SH-SY5Y (cell line): ENCODE results near the gene PTPRM.

Source experiments
- GATA2 ChIP-seq: IDR thresholded peaks from 2 replicates; pipeline ENCODE4 v1.6.1; 2011; ENCODE audit warnings: mild to moderate bottlenecking, low read depth, low read length
- GATA3 ChIP-seq: IDR thresholded peaks from 2 replicates; pipeline ENCODE4 v1.6.1; 2011; ENCODE audit warnings: low read depth, mild to moderate bottlenecking, low read length, moderate library complexity

The PTPRM gene

DNA sequence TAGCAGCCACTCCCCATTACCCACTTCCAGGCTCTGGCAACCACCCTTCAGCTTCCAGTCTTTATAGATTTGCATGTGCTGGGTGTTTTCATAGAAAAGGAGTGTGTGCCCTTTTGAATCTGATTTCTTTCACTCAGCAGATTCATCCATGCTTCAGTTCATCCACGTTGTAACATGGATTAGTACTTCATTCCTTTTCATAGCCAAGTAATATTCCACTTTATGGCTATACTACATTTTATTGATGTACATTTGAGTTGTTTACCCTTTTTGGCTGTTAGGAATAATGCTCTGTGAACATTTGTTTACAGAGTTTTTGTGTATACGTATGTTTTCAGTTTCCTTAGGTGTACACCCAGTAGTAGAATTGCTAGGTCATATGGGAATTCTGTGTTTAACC lies 836.6 kb downstream of the PTPRM start:
- TF ChIP-seq GATA3 (no peak), GATA2 (no peak)

DNA sequence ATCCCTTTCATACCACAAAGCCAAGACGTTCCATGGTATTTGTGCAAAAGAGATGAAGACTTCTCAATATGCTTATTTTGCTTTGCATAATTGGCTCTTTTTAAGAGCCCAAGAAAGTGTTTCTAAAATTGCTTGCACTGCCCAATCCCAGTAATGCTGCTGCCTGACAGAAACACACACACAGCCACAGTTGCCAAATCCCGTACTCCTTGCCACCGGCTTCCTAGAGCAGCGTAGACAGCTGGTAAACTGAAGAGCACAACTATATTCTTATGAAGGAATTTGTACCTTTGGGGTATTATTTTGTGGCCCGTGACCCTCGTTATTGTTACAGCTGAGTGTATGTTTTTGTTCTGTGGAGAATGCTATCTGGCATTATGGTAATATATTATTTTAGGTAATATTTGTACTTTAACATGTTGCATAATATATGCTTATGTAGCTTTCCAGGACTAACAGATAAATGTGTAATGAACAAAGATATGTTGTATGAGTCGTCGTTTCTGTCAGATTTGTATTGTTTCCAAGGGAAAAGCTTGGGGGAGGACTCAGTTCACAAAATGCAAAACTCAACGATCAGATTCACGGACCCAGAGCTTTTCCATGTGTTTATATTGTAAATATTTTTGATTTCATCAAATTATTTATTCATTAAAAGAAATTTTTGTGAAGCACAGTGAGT lies 839.2 kb downstream of the PTPRM start:
- no peak for TF ChIP-seq GATA3
- TF ChIP-seq GATA2, result no peak

DNA sequence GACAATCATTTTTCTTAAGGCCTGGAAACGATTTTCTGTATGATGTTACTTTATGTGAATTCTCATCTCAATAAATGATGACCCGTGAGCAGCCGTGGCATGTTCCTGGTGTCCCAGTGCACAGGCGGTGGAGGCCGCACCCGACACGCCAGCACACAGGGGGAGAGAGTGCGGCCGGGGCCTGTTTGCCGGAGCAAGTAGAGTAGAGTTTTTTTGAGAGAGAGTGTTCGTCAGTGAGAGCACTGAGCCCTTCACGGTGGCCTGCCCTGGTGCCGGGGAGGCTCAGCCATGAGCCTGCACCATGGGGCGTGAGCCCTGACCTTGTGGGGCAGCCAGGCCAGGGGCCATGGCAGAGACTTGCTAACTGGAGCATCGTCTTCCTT lies 839.7 kb downstream of the PTPRM start:
- TF ChIP-seq GATA3 (no peak), GATA2 (no peak)

DNA sequence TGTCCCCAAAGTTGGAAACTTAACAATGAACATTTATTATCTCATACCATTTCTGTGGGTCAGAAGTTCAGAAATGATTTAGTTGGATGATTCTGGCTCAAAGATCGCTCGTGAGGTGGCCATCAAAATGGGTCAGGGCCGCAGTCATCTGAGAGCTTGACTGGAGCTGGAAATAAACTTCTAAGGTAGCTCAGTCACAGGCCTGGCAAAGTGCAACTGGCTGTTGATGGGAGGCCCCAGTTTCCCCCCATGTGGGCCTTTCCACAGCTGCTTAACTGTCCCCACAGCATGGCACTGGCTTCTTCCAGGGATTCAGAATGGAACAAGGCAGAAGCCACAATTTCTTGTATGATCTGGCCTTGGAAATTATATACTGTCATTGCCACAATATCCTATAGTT lies 842.0 kb downstream of the PTPRM start:
- TF ChIP-seq GATA3 (no peak), GATA2 (no peak)

DNA sequence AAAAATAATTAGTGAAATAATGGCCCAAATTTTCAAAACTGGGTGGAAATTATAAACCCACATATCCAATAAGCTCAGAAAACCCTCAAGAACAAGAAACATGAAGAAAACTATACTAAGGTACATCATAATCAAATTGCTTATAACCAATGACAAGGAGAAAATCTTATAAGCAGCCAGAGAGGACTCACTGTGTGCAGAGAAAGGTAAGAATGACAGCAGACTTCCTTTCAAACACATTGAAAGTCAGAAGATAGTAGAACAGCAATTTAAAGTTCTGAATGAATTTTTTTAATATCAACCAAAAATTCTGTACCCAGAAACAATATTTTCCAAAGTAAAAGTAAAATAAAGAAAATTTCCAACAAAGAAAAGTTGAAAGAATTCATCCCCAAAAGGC lies 844.4 kb downstream of the PTPRM start:
- TF ChIP-seq GATA2 (no peak), GATA3 (no peak)

DNA sequence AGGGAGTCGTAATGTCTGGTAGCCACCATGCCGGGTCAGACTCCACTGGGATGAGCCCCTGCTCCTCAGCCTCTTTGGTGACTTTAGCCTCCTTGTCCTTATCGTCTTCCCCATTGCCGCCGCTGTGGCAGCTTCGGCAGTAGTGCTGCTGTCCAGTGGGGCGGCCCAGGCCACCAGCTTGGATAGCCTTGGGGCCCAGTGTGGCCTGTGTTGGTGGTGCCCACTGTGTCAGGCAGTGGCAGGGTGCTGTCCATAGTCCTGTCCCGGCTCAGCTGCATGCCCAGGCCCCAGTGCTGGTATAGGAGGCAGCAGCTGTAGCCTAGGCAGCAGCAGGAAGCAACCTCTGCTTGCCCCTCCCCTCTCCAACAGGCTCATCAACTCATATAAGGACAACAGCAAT lies 845.0 kb downstream of the PTPRM start:
- TF ChIP-seq GATA3 (no peak), GATA2 (no peak)

DNA sequence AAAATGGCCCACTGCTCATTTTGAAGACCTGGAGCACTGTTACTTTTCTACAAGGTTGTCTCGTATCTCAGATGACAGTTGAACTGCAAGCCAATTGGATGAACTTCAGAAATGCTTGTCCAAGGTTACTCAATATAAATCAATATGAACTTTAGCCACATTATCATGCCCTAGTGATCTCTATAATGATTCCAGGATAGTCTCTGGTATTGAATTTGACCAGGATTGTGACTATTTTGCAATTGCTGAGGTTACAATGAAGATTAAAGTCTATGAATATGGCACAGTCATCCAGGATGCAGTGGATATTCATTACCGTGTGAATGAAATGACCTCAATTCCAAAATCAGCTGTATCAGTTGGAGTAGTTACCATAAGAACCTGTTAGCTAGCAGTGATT lies 846.1 kb downstream of the PTPRM start:
- no peak for TF ChIP-seq GATA3

DNA sequence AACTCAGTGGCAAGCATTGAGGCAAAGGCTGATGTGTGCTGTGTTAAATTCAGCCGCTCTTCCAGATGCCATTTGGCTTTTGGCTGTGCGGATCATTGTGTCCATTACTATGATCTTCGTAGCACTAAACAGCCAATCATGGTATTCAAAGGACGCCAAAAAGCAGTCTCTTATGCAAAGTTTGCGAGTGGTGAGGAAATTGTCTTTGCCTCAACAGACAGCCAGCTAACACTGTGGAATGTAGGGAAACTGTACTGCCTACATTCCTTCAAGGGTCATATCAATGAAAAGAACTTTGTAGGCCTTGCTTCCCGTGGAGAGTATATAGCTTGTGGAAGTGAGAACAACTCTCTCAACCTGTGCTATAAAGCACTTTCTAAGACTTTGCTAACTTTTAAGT lies 846.6 kb downstream of the PTPRM start:
- no peak for TF ChIP-seq GATA2
- TF ChIP-seq GATA3, result no peak

DNA sequence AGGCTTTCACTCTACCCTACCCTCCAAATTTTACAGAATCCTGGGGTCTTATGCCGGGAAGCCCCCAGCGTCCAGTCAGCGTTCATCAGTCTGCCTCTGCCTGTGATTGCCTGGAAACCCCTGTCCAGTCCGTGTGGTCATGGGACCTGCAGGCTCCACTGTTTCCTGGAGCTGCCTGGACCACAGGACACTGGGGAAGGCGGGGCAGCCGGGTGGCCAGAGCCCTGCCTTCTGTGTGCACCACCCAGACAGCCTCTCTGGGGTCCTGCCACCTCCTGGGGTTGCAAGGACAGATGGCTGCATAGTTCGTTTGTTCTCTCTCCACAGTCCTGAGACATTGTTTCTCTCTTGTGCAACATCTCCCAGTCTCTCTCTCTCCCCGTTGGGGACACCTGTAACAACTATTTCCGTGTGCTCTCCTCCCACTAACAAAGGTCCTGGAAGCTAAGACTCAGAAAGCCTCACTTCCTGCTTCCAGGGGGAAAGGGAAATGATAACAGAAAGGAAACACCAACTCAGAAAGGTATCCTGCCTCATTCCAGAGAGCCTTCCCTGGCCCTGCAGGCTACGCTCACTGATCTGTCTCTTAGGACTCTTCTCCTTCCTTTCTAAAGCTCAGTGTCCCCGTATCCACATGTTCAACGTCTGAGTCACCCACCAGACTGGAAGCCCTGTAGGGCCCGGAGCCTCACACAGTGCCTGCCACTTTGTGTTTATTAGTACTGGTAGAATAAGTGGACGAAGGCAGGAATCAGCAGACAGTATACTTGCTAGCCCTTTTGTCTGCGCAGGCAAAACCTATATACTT lies 849.3 kb downstream of the PTPRM start:
- TF ChIP-seq GATA3 (no peak), GATA2 (no peak)

DNA sequence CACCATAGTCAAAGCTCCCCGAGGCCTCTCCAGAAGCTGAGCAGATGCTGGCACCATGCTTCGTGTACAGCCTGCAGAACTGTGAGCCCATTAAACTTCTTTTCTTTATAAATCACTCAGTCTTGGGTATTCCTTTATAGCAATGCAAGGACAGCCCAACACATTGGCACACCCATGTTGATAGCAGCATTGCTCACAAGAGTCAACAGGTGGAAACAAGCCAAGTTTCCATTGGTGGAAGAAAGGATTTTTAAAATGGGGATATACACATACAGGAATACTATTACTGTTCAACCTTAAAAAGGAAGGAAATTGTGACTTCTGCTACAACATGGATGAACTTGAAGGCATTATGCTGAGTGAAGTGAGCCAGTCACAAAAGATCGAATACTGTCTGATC lies 855.3 kb downstream of the PTPRM start:
- TF ChIP-seq GATA3 (no peak), GATA2 (no peak)

DNA sequence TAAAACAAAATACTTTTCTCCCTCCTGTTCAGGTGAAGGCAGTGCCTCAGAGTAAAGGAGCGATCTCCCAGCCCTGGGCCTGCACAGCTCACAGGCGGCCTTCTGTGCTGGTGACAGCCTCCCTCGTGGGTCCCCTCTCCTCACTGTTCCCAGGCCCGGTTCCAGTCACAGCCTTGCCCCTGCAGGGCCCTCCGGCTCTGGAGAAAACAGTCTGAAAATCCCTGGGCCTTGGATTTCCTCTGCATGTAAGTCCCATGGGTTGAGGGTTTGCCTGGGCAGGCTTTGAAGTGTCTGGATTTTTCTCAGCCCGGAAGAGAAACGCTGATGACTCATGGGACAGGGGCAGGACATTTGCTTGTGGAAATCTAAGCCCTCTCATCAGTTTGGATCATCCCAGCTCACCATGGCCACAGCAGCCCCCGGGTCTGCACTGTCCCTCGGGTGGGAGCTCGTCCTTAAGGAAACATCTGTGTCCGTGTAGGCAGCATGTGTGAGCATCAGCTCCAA lies 856.0 kb downstream of the PTPRM start:
- TF ChIP-seq GATA2 (no peak), GATA3 (no peak)

DNA sequence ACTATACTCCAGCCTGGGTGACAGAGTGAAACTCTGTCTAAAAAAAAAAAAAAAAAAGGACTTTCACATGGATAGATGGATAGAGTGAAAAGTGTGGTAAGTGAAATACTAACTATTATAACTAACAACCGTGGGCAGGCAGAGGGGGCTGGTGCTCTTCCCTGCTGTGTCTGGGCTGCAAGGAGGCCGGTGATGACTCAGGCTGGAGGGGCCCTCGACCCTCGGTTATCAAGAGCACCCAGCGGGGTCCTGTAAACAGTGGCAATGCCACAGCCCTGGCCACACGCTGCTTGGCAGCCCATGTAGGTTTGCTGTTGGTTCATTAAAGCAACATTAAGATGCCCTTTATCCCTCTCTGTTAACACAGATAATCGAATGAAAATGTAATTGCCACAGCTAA lies 857.4 kb downstream of the PTPRM start:
- TF ChIP-seq GATA3 (no peak), GATA2 (no peak)

DNA sequence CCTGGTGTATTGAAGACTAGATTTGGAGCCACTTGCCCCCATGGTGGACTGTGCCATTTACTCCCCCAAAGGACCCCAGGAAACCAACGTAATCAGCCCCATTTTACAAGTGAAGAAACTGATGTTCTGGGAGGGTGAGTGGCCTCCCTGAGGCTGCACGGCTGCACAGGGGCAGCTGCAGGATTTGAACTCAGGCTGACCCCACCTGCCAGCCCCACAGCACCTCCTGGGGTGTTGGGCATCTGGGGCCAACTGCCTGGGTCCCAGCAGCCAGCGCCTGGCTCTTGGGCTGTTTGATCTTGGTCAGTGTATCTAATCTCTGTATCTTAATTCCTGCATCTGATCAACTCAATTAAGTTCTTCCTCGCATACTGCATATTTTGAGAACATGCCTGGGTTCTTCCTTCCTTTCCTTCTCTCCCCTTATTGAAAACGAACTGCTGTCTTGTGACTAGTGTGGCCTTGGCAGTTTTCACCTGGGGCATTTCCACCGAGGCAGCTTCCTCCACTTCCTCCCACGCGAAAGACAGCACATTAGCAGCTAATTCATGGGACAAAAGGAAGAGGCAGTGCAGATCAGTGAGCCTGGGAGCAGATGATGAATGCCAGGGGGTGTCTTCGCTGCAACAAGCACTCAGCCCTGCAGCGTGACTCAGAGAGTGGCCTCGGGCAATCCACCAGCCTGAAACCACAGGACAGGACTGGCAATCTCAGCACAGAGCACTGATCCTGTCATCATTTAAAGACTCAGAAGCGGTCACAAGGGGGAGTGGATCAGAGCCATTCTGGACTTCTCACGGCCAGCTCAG lies 858.0 kb downstream of the PTPRM start:
- TF ChIP-seq GATA3 (no peak; the same call in 1 of the 2 replicates), GATA2 (peak; percentile 78)

DNA sequence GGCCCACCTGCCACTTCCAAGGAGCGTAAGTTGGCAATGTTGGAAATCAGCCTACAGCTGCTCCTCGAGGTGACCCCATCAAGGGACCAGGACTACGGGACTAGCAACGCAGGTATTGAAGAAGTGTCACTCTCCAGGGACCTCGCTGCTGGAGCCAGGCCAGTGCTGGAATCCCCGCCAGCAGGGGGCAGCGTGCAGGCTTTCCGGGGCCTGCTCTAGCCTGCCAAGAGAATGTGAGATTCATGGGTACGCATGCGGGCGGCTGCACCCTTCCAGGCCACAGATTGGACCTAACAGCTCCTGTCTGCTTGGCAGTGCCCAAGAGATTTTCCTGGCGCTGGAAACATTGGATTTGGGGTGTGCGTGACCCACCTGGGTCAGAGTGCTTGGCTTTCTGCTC lies 859.3 kb downstream of the PTPRM start:
- TF ChIP-seq GATA3 (no peak), GATA2 (no peak)
